ENCODE data around the gene GNA15. TPM values are rescaled to one million over a fixed set of nuclear protein-coding genes. Genes with fewer than 3 reads are reported as not detected.

GNA15 gene
- total RNA-seq, 2 donors from 2014 or later = not detected

DNA sequence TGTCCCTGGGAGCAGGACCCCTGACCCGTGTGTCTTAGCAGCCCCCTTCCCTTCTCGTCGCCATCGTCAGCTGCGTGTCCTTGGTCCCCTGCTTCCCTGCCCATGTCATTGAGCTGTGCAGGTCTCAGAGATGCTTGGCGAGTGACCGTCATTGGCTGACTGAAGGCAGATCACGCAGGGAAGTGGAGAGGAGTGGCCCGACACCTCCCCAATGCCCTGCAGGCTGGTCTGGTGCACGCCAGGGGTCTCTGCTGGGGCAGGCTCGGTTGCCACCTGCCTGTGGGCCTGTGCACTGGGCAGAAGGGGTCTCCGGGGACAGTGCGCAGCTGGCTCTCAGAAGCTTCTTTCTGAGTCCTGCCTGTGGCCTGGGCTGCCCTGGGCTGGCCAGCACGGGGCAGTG lies 35.5 kb upstream of the GNA15 start:
- H3K9ac ChIP-seq (ENCODE audit: extremely low read depth, low read length, poor library complexity, severe bottlenecking) = no peak overlapping the region
- H3K36me3 ChIP-seq (ENCODE audit: control insufficient read depth, insufficient read depth, low read length) = no peaks in the 10 kb centered on the region
- Mint-ChIP-seq H3K27me3 (ENCODE audit: insufficient read depth) (no peaks in the 10 kb centered on the region), H3K9me3 (no peaks in the 10 kb centered on the region), H3K4me1 (peaks cover 13% of the 10 kb centered on the region), H3K4me3 (no peak overlapping the region), H3K27ac (no peak overlapping the region), H3K36me3 (ENCODE audit: low read depth) (no peaks in the 10 kb centered on the region)
- no peaks in the 10 kb centered on the region for H3K27me3 ChIP-seq (ENCODE audit: control insufficient read depth, insufficient read depth, low read length, poor library complexity, severe bottlenecking)
- DNase-seq = no peak
- H3K4me3 ChIP-seq (ENCODE audit: low read length) = no peak overlapping the region
- no peaks in the 10 kb centered on the region for H3K9me3 ChIP-seq (ENCODE audit: control insufficient read depth, low read length)
- TF ChIP-seq, protein P1, sequence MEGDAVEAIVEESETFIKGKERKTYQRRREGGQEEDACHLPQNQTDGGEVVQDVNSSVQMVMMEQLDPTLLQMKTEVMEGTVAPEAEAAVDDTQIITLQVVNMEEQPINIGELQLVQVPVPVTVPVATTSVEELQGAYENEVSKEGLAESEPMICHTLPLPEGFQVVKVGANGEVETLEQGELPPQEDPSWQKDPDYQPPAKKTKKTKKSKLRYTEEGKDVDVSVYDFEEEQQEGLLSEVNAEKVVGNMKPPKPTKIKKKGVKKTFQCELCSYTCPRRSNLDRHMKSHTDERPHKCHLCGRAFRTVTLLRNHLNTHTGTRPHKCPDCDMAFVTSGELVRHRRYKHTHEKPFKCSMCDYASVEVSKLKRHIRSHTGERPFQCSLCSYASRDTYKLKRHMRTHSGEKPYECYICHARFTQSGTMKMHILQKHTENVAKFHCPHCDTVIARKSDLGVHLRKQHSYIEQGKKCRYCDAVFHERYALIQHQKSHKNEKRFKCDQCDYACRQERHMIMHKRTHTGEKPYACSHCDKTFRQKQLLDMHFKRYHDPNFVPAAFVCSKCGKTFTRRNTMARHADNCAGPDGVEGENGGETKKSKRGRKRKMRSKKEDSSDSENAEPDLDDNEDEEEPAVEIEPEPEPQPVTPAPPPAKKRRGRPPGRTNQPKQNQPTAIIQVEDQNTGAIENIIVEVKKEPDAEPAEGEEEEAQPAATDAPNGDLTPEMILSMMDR (conservative IDR thresholded peaks at IDR 0.05) = no peak
- H3K4me1 ChIP-seq (ENCODE audit: control insufficient read depth, insufficient read depth, low read length) = peaks cover 7% of the 10 kb centered on the region
- WGBS, 2 experiments (ENCODE audit: insufficient coverage in 1 of 2, insufficient read length in 1 of 2) = 91% methylated on average over 8 to 14 of the region's 14 CpGs
- no peak overlapping the region for H3K27ac ChIP-seq (ENCODE audit: low read depth, low read length)

DNA sequence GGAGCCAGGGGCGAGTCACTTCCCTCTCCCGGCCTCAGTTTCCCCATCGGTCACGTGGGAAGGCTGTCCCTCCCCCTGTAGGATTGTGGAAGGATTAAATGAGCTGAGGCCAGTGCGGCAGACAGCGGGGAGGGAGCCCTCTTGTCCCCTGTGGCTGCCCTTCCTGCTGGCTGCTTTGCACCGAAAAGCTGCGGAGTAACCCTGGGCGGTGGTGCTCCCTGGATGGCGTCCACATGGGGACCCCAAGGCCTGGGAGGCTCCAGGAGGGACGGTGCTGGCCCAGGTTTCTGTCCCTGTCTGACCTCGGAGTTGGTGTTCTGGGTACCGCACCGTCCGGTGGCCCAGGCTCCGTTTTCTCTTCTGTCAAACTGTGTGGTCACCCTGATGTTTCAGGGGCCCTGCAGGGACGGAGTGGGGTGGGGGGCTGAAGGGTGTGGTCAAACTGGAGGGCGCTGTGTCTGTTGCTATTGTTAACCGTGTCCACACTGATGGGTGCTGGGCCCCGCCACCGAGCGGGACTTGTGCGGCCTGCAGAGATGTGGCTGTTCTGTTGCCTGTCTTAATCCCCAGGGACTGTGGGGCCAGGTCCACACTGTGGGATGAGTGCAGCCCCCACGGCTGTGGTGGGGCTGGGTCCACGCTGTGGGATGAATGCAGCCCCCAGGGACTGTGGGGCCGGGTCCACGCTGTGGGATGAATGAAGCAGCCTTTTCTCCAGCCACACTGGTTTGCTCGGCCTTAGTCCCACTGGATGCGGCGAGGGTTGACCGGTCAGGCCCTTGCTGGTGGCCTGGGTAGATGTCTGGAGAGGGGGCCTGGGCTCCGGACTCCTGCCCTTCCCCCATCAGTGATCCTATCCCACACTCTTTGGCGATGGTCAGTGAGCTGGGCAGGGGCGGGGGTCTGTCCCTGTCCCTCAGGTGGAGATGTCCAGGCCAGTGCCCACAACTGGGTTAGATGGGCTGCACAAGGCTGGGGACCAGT lies 34.8 kb upstream of the GNA15 start:
- H3K27ac ChIP-seq (ENCODE audit: low read depth, low read length) = no peak overlapping the region
- TF ChIP-seq, protein P1 (conservative IDR thresholded peaks at IDR 0.05) = no peak
- H3K9me3 ChIP-seq (ENCODE audit: control insufficient read depth, low read length) = no peaks in the 10 kb centered on the region
- no peak for DNase-seq
- 85 to 95% methylated on average over 15 to 34 of the region's 34 CpGs for WGBS, 2 experiments (ENCODE audit: insufficient coverage in 1 of 2, insufficient read length in 1 of 2)
- no peaks in the 10 kb centered on the region for H3K36me3 Mint-ChIP-seq (ENCODE audit: low read depth)
- no peak overlapping the region for H3K4me3 ChIP-seq (ENCODE audit: low read length)
- no peak overlapping the region for H3K4me3 Mint-ChIP-seq
- peaks cover 6% of the 10 kb centered on the region for H3K4me1 ChIP-seq (ENCODE audit: control insufficient read depth, insufficient read depth, low read length)
- no peak overlapping the region for H3K27ac Mint-ChIP-seq
- H3K9me3 Mint-ChIP-seq = no peaks in the 10 kb centered on the region
- H3K27me3 Mint-ChIP-seq (ENCODE audit: insufficient read depth) = no peaks in the 10 kb centered on the region
- H3K4me1 Mint-ChIP-seq = peaks cover 6% of the 10 kb centered on the region
- H3K9ac ChIP-seq (ENCODE audit: extremely low read depth, low read length, poor library complexity, severe bottlenecking) = no peak overlapping the region
- no peaks in the 10 kb centered on the region for H3K36me3 ChIP-seq (ENCODE audit: control insufficient read depth, insufficient read depth, low read length)
- no peaks in the 10 kb centered on the region for H3K27me3 ChIP-seq (ENCODE audit: control insufficient read depth, insufficient read depth, low read length, poor library complexity, severe bottlenecking)

DNA sequence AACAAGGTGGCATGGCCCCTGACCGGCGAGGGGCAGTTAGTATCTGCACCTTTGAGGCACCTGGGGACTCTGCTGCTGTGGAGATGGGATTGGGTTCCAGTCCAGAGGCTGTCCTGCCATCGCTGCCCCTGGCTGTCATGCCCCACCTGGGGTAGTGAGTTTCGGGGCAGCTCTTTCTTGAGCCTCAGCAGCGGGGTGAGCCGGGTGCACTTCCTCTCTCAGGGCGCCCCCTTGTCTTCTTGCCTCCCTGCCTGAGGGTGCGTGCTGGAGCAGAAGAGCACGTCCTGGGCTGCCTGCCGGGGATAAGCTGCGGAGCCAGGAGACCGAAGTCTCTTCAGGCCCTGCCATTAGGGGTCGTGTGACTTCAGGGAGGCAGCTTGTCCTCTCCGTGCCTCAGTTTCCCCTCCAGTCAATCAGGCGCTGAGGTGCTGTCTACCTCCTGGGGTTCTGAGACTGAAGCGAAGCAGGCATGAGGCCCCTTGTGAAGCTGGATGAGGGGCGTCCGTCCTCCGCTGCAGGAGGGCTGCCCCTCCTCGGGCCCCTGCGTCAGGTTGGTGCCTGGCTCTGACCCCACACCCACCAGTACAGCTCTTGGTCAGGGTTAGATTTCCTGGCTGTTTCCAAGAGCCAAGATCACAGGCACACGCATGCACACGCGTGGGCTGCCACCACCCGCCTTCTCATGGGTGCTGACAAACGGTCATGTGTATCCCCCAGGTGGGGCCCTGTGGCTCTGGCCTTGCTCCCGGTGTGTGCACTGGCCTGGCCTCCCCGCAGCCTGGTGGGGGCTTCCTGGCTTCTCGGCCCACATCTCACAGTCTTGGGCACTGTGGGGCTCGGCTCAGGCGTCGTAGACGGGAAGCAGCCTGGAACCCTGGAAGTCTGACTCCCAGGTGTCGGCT lies 33.3 kb upstream of the GNA15 start:
- H3K36me3 ChIP-seq (ENCODE audit: control insufficient read depth, insufficient read depth, low read length) = no peaks in the 10 kb centered on the region
- no peaks in the 10 kb centered on the region for H3K9me3 ChIP-seq (ENCODE audit: control insufficient read depth, low read length)
- H3K27ac Mint-ChIP-seq = no peak overlapping the region
- 94% methylated on average over 20 to 34 of the region's 34 CpGs for WGBS, 2 experiments (ENCODE audit: insufficient coverage in 1 of 2, insufficient read length in 1 of 2)
- H3K4me1 Mint-ChIP-seq = no peaks in the 10 kb centered on the region
- TF ChIP-seq, protein P1 (conservative IDR thresholded peaks at IDR 0.05) = no peak
- no peaks in the 10 kb centered on the region for H3K4me1 ChIP-seq (ENCODE audit: control insufficient read depth, insufficient read depth, low read length)
- H3K4me3 ChIP-seq (ENCODE audit: low read length) = no peak overlapping the region
- H3K27me3 ChIP-seq (ENCODE audit: control insufficient read depth, insufficient read depth, low read length, poor library complexity, severe bottlenecking) = no peaks in the 10 kb centered on the region
- H3K9me3 Mint-ChIP-seq = no peaks in the 10 kb centered on the region
- H3K4me3 Mint-ChIP-seq = no peak overlapping the region
- H3K9ac ChIP-seq (ENCODE audit: extremely low read depth, low read length, poor library complexity, severe bottlenecking) = no peak overlapping the region
- no peak overlapping the region for H3K27ac ChIP-seq (ENCODE audit: low read depth, low read length)
- no peaks in the 10 kb centered on the region for H3K27me3 Mint-ChIP-seq (ENCODE audit: insufficient read depth)
- no peaks in the 10 kb centered on the region for H3K36me3 Mint-ChIP-seq (ENCODE audit: low read depth)
- no peak for DNase-seq
